ENCODE results near the gene ARHGAP31.

ARHGAP31 gene

GRCh38 chr3:119463171-119464169 lies 169.3 kb downstream of the ARHGAP31 start, which contains the start of gene TMEM39A:
Gene TMEM39A (minus strand): TSS chr3:119463615. CDS start chr3:119462074, 1,541 bp downstream.
- Histone ChIP-seq H3K4me3 (replicated peaks; ENCODE audit: insufficient read depth, low read length) (peak within 1 kb of the TSS; percentile 97), H3K27me3 (ENCODE audit: insufficient read depth, poor library complexity, severe bottlenecking) (no peaks in the 10 kb centered on the region), H3K27ac (replicated peaks) (peak within 1 kb of the TSS; percentile 75)
- TF ChIP-seq GABPA (IDR thresholded peaks at IDR 0.05; ENCODE audit: low read depth) (peak; percentile 67), SPI1 (IDR thresholded peaks at IDR 0.05; ENCODE audit: borderline replicate concordance, low read depth) (peak; percentile 98), CTCF (IDR thresholded peaks at IDR 0.05; ENCODE audit: insufficient read depth, low read length) (no peak), POLR2AphosphoS5 (IDR thresholded peaks at IDR 0.05; ENCODE audit: low read depth) (peak; percentile 99), REST (IDR thresholded peaks at IDR 0.05; ENCODE audit: insufficient replicate concordance, low read depth) (peak; percentile 61)
- DNase-seq (ENCODE audit: low read depth in 1 of 2, low spot score in 1 of 2) = peak; percentile 95 to 99

- peak overlapping the region; percentile 85 for H3K27ac ChIP-seq (replicated peaks)
- TF ChIP-seq REST (IDR thresholded peaks at IDR 0.05; ENCODE audit: insufficient replicate concordance, low read depth) (no peak), SPI1 (IDR thresholded peaks at IDR 0.05; ENCODE audit: borderline replicate concordance, low read depth) (no peak), GABPA (IDR thresholded peaks at IDR 0.05; ENCODE audit: low read depth) (no peak)
- peak overlapping the region; percentile 93; the same call in 1 of the 2 replicates for H3K4me3 ChIP-seq (replicated peaks; ENCODE audit: insufficient read depth, low read length)
- H3K27me3 ChIP-seq (ENCODE audit: insufficient read depth, poor library complexity, severe bottlenecking) = no peaks in the 10 kb centered on the region
- peak; percentile 13 to 22 for DNase-seq (ENCODE audit: low read depth in 1 of 2, low spot score in 1 of 2)
Observed at GRCh38 chr3:119468041-119468440, 173.9 kb downstream of the ARHGAP31 start.

- peak in 1 of 2 experiments; percentile 12 for DNase-seq (ENCODE audit: low read depth in 1 of 2, low spot score in 1 of 2)
- peak overlapping the region; percentile 85 for H3K27ac ChIP-seq (replicated peaks)
- no peak for TF ChIP-seq SPI1 (IDR thresholded peaks at IDR 0.05; ENCODE audit: borderline replicate concordance, low read depth)
- no peak for TF ChIP-seq REST (IDR thresholded peaks at IDR 0.05; ENCODE audit: insufficient replicate concordance, low read depth)
- no peak for TF ChIP-seq CTCF (IDR thresholded peaks at IDR 0.05; ENCODE audit: insufficient read depth, low read length)
- TF ChIP-seq GABPA (IDR thresholded peaks at IDR 0.05; ENCODE audit: low read depth) = no peak
- TF ChIP-seq POLR2AphosphoS5 (IDR thresholded peaks at IDR 0.05; ENCODE audit: low read depth) = no peak
Observed at GRCh38 chr3:119469418-119470189, 175.4 kb downstream of the ARHGAP31 start.

More at GRCh38 chr3:119469418-119470189, 175.4 kb downstream of the ARHGAP31 start:
- Histone ChIP-seq H3K27me3 (ENCODE audit: insufficient read depth, poor library complexity, severe bottlenecking) (no peaks in the 10 kb centered on the region), H3K4me3 (replicated peaks; ENCODE audit: insufficient read depth, low read length) (peak overlapping the region; percentile 93)
